K562 (cell line): Measurements from ENCODE around the gene ALDH9A1. TPM values are rescaled to one million over a fixed set of nuclear protein-coding genes. Genes with fewer than 3 reads are reported as not detected.

Experiments
- BHLHE40 ChIP-seq: IDR thresholded peaks from 2 replicates; pipeline ENCODE4 v1.6.1; 2011; ENCODE audit warnings: low read length, improper control_type of control experiment
- CBX3 ChIP-seq, 2 experiments: IDR thresholded peaks; 1 replicate in 1 of 2; 2 replicates in 1 of 2; pipeline ENCODE4 v1.6.1; 2012; ENCODE audit warnings: inconsistent platforms in 2 of 2, low read length in 2 of 2, borderline replicate concordance in 1 of 2, control low read depth in 1 of 2
- FOSL1 ChIP-seq: fragments of 200-800 bp; sonication (Bioruptor generic); conservative IDR thresholded peaks from 2 replicates; pipeline ENCODE4 v1.6.1; 2016; ENCODE audit warnings: missing genetic modification characterization, missing compliant biosample characterization
- KAT8 ChIP-seq: fragments of 450-650 bp; IDR thresholded peaks from 2 replicates; pipeline ENCODE4 v1.6.1; 2016; ENCODE audit warnings: low read depth, mild to moderate bottlenecking
- L3MBTL2 ChIP-seq: fragments of 450-650 bp; IDR thresholded peaks from 2 replicates; pipeline ENCODE4 v1.6.1; 2016; ENCODE audit warnings: mild to moderate bottlenecking, moderate library complexity
- MTA1 ChIP-seq: fragments of 450-650 bp; IDR thresholded peaks from 2 replicates; pipeline ENCODE4 v1.6.1; 2017; ENCODE audit warnings: borderline replicate concordance
- MXI1 ChIP-seq: IDR thresholded peaks from 2 replicates; pipeline ENCODE4 v1.6.1; 2011; ENCODE audit warnings: low read depth, mild to moderate bottlenecking, improper control_type of control experiment, low read length
- NCOR1 ChIP-seq: fragments of 450-650 bp; IDR thresholded peaks from 2 replicates; pipeline ENCODE4 v1.6.1; 2016; ENCODE audit warnings: mild to moderate bottlenecking, moderate library complexity
- SIRT6 ChIP-seq: IDR thresholded peaks from one replicate; pipeline ENCODE4 v1.6.1; 2012; ENCODE audit warnings: low read depth, mild to moderate bottlenecking, control low read depth, inconsistent platforms, low read length, moderate library complexity
- TCF7L2 ChIP-seq: fragments of 150-350 bp; IDR thresholded peaks from 2 replicates; pipeline ENCODE4 v1.6.1; 2016; ENCODE audit warnings: low read depth, mild to moderate bottlenecking, low read length, moderate library complexity
- THRAP3 ChIP-seq: fragments of 450-650 bp; IDR thresholded peaks from 2 replicates; pipeline ENCODE4 v1.6.1; 2016; ENCODE audit warnings: mild to moderate bottlenecking, inconsistent platforms, borderline replicate concordance
- TSC22D4 ChIP-seq: fragments of 450-650 bp; IDR thresholded peaks from 2 replicates; pipeline ENCODE4 v1.6.1; 2016; ENCODE audit warnings: missing genetic modification characterization, missing biosample characterization, control low read depth
- YBX1 ChIP-seq: fragments of 450-650 bp; IDR thresholded peaks from 2 replicates; pipeline ENCODE4 v1.7.1; 2016; ENCODE audit warnings: mild to moderate bottlenecking
- YY1 ChIP-seq, 3 experiments: IDR thresholded peaks; 2 replicates each; pipeline ENCODE4 v1.6.1; 2011; ENCODE audit warnings: low read length in 2 of 3, mild to moderate bottlenecking in 2 of 3, moderate library complexity in 2 of 3, borderline replicate concordance in 1 of 3, control low read depth in 1 of 3, low read depth in 1 of 3; ENCODE audit not compliant: insufficient read depth in 3 of 3, insufficient replicate concordance in 2 of 3, control insufficient read depth in 1 of 3, insufficient read length in 1 of 3; ENCODE audit errors: extremely low read depth in 1 of 3
- ZC3H8 ChIP-seq: fragments of 450-650 bp; IDR thresholded peaks from 2 replicates; pipeline ENCODE4 v1.6.1; 2017
- ZNF311 ChIP-seq: fragments of 250-450 bp; sonication (Bioruptor Pico); IDR thresholded peaks from 2 replicates; pipeline ENCODE4 v1.4.0; 2020; ENCODE audit warnings: mild to moderate bottlenecking, moderate library complexity
- polyA plus RNA-seq, 8 experiments: library from polyadenylated mRNA; depleted of rRNA in 4 of 8; stranded (reverse) in 5 of 8; unstranded in 3 of 8; fragments of >200 nt; fragmentation: Nextera tagmentation in 2 of 8; fragmentation: Illumina TruSeq in 1 of 8; extraction: Ambion mirVana in 2 of 8; extraction: Trizol in 1 of 8; gene quantifications; 2 replicates each; pipeline versions ENCODE4 v1.2.1 to v1.2.3, GENCODE V29; 2011 to 2014; ENCODE audit warnings: inconsistent platforms in 1 of 8, missing spikeins in 1 of 8
- total RNA-seq, 7 experiments: library from RNA; depleted of rRNA in 6 of 7; stranded (reverse); fragments of >200 nt in 6 of 7; fragmentation: Illumina TruSeq in 2 of 7; extraction: Trizol in 2 of 7; gene quantifications; 2 replicates each; pipeline versions ENCODE4 v1.2.1 to v1.2.3, GENCODE V29; 2011 to 2021; ENCODE audit warnings: low replicate concordance in 1 of 7
- TF ChIP-seq, protein P1 (sequence below): conservative IDR thresholded peaks from 2 replicates; pipeline ENCODE4 v1.6.1; 2011; ENCODE audit warnings: low read depth, mild to moderate bottlenecking, low read length; ENCODE audit not compliant: control insufficient read depth
- TF ChIP-seq, protein P2 (sequence below), 2 experiments: fragments of 450-650 bp; IDR thresholded peaks; 2 replicates each; pipeline ENCODE4 v1.6.1; 2018; ENCODE audit warnings: mild to moderate bottlenecking in 2 of 2, low read depth in 1 of 2; ENCODE audit not compliant: partially characterized antibody in 2 of 2
- TF ChIP-seq, protein P3 (sequence below): fragments of 450-650 bp; formaldehyde crosslinking; IDR thresholded peaks from 2 replicates; pipeline ENCODE4 v1.4.0; 2022; ENCODE audit warnings: missing genetic modification characterization
- TF ChIP-seq, protein P4 (sequence below): fragments of 450-650 bp; IDR thresholded peaks from 2 replicates; pipeline ENCODE4 v1.6.1; 2014; ENCODE audit warnings: low read depth, mild to moderate bottlenecking, moderate library complexity, borderline replicate concordance

Gene ALDH9A1
- total and polyA plus RNA-seq, 9 of the 15 experiments (the other 6 are each of a cell fraction or from before 2014, with no cell fraction given): 26.5 to 54.3 (median 39.2) TPM

DNA sequence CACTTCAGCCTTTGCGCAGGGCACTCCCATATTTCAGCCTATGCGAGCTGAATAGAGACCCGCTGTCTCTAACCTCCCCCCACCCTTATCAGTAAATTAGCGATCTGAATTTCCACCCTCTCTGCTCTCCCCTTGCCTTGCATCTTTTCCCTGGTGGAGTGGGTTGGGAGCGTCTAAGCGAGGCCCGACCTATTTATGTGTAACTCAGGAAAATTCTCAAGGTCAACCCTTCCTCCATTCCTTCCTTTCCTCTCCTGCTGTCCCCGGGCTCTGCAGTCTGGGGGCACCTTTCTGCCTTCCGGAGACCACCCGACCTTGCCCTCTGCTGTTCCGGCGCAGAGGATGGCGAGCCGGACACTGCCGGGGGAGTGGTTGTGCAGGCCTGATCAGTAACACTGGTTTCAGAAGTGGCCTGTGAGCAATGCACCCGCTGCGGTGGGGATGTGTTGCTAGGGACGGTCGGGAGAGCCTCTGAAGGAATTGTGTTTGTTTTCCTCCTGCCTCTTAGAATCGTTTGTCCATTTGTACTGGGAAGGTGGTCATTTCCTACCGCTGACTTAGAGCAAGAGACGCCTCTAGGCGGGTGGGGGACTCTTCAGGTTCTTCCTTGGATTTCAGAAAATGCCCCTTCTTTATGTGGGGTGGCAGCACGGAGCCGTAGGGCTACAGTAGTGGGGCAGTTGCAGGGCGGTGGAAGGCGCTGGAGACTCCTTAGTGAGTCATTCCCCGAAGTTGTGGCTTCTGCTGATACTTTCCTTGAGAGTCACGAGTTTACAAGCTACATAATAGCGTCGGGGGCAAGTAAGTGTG, 66.8 kb downstream of the ALDH9A1 start (continued):
- TF ChIP-seq, protein P1, sequence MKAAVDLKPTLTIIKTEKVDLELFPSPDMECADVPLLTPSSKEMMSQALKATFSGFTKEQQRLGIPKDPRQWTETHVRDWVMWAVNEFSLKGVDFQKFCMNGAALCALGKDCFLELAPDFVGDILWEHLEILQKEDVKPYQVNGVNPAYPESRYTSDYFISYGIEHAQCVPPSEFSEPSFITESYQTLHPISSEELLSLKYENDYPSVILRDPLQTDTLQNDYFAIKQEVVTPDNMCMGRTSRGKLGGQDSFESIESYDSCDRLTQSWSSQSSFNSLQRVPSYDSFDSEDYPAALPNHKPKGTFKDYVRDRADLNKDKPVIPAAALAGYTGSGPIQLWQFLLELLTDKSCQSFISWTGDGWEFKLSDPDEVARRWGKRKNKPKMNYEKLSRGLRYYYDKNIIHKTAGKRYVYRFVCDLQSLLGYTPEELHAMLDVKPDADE: no peak
- peak; percentile 70 for TF ChIP-seq MTA1
- TF ChIP-seq, protein P2, sequence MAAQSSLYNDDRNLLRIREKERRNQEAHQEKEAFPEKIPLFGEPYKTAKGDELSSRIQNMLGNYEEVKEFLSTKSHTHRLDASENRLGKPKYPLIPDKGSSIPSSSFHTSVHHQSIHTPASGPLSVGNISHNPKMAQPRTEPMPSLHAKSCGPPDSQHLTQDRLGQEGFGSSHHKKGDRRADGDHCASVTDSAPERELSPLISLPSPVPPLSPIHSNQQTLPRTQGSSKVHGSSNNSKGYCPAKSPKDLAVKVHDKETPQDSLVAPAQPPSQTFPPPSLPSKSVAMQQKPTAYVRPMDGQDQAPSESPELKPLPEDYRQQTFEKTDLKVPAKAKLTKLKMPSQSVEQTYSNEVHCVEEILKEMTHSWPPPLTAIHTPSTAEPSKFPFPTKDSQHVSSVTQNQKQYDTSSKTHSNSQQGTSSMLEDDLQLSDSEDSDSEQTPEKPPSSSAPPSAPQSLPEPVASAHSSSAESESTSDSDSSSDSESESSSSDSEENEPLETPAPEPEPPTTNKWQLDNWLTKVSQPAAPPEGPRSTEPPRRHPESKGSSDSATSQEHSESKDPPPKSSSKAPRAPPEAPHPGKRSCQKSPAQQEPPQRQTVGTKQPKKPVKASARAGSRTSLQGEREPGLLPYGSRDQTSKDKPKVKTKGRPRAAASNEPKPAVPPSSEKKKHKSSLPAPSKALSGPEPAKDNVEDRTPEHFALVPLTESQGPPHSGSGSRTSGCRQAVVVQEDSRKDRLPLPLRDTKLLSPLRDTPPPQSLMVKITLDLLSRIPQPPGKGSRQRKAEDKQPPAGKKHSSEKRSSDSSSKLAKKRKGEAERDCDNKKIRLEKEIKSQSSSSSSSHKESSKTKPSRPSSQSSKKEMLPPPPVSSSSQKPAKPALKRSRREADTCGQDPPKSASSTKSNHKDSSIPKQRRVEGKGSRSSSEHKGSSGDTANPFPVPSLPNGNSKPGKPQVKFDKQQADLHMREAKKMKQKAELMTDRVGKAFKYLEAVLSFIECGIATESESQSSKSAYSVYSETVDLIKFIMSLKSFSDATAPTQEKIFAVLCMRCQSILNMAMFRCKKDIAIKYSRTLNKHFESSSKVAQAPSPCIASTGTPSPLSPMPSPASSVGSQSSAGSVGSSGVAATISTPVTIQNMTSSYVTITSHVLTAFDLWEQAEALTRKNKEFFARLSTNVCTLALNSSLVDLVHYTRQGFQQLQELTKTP (IDR thresholded peaks at IDR 0.05; ENCODE audit: low read depth in 1 of 2, partially characterized antibody in 2 of 2): peak; percentile 18 to 59
- TF ChIP-seq FOSL1 (tag): peak; percentile 95
- TF ChIP-seq NCOR1: 0 out of 2 replicates have a peak, but pooled peaks have one; percentile 6
- TF ChIP-seq ZC3H8: no peak
- TF ChIP-seq SIRT6: no peak
- no peak for TF ChIP-seq YBX1
- no peak for TF ChIP-seq THRAP3
- 0 out of 2 replicates have a peak, but pooled peaks have one; percentile 28 for TF ChIP-seq L3MBTL2
- TF ChIP-seq MXI1: no peak
- TF ChIP-seq ZNF311 (CRISPR knock-in tag): no peak
- TF ChIP-seq KAT8: no peak
- TF ChIP-seq, protein P3, sequence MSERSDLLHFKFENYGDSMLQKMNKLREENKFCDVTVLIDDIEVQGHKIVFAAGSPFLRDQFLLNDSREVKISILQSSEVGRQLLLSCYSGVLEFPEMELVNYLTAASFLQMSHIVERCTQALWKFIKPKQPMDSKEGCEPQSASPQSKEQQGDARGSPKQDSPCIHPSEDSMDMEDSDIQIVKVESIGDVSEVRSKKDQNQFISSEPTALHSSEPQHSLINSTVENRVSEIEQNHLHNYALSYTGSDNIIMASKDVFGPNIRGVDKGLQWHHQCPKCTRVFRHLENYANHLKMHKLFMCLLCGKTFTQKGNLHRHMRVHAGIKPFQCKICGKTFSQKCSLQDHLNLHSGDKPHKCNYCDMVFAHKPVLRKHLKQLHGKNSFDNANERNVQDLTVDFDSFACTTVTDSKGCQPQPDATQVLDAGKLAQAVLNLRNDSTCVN (CRISPR knock-in tag): no peak
- no peak for TF ChIP-seq TSC22D4 (tag)
- TF ChIP-seq, protein P4, sequence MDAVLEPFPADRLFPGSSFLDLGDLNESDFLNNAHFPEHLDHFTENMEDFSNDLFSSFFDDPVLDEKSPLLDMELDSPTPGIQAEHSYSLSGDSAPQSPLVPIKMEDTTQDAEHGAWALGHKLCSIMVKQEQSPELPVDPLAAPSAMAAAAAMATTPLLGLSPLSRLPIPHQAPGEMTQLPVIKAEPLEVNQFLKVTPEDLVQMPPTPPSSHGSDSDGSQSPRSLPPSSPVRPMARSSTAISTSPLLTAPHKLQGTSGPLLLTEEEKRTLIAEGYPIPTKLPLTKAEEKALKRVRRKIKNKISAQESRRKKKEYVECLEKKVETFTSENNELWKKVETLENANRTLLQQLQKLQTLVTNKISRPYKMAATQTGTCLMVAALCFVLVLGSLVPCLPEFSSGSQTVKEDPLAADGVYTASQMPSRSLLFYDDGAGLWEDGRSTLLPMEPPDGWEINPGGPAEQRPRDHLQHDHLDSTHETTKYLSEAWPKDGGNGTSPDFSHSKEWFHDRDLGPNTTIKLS: no peak
- peak; percentile 66; the same call in 1 of the 2 replicates for TF ChIP-seq BHLHE40
- no peak for TF ChIP-seq YY1 (IDR thresholded peaks at IDR 0.05; ENCODE audit: borderline replicate concordance in 1 of 3, control insufficient read depth in 1 of 3, extremely low read depth in 1 of 3, insufficient read depth in 3 of 3, insufficient read length in 1 of 3, insufficient replicate concordance in 2 of 3, low read depth in 1 of 3, low read length in 2 of 3)
- no peak for TF ChIP-seq TCF7L2
- TF ChIP-seq CBX3 (IDR thresholded peaks at IDR 0.05; ENCODE audit: borderline replicate concordance in 1 of 2, low read length in 2 of 2): no peak
